Measurements from ENCODE around the gene MPPED2. TPM values are rescaled to one million over a fixed set of nuclear protein-coding genes. Genes with fewer than 3 reads are reported as not detected.

The MPPED2 gene
- total and polyA plus RNA-seq, 4 donors, result 0.11 to 5.6 (median 1.1) TPM

GRCh38 chr11:30360741-30361140 lies 225.4 kb downstream of the MPPED2 start:
- H3K9ac ChIP-seq (ENCODE audit: insufficient read depth in 1 of 2, low read length in 2 of 2), result no peak overlapping the region
- H3K27ac ChIP-seq (ENCODE audit: low read depth in 1 of 2, low read length in 1 of 2), result no peak overlapping the region
- no peaks in the 10 kb centered on the region for H3K9me3 ChIP-seq (ENCODE audit: control insufficient read depth in 4 of 4, insufficient read depth in 3 of 4, low read length in 3 of 4)
- no peak for TF ChIP-seq CTCF (IDR thresholded peaks at IDR 0.05; ENCODE audit: control extremely low read depth, extremely low read depth)
- H3K4me1 ChIP-seq (ENCODE audit: control insufficient read depth in 5 of 5, insufficient read depth in 5 of 5, low read length in 5 of 5), result peaks cover 0 to 10% (median 3%) of the 10 kb centered on the region in 5 donors
- H3K36me3 ChIP-seq (ENCODE audit: control insufficient read depth in 4 of 4, insufficient read depth in 4 of 4, low read length in 4 of 4), result no peaks in the 10 kb centered on the region
- no peaks in the 10 kb centered on the region for H3K27me3 ChIP-seq (ENCODE audit: control insufficient read depth in 3 of 3, insufficient read depth in 3 of 3, low read length in 2 of 3)
- DNase-seq (no peak), ATAC-seq (ENCODE audit: insufficient read depth, low FRiP score) (no peak)
- no peak overlapping the region for H3K4me3 ChIP-seq

All from lung (tissue), 12 donors.